SK-N-SH (cell line): ENCODE data around the gene GARNL3. TPM values are rescaled to one million over a fixed set of nuclear protein-coding genes. Genes with fewer than 3 reads are reported as not detected.

ENCODE experiments used
- CTCF ChIA-PET: fragments of 300-600, 350-600 bp; formaldehyde crosslinking; extraction: SDS; loops from one replicate; lab custom pipeline; 2021; lab: Yijun Ruan, JAX
- POLR2A ChIA-PET: fragments of 350-600 bp; sonication (Branson Sonifier 250); formaldehyde crosslinking; extraction: SDS; loops from one replicate; lab custom pipeline; 2020; ENCODE audit warnings: antibody characterized with exemption, inconsistent platforms; lab: Yijun Ruan, JAX
- DNase-seq: peaks from one replicate; pipeline ENCODE4 v3.0.0; 2012
- H2AFZ ChIP-seq: fragments of 200-600 bp; sonication (generic); 2 replicates; pipeline ENCODE4 v1.8.1; 2016; ENCODE audit warnings: antibody characterized with exemption, mild to moderate bottlenecking, low read depth
- H3F3A ChIP-seq: fragments of 200-600 bp; sonication (generic); replicated peaks from 2 replicates; pipeline ENCODE3; 2016; ENCODE audit warnings: antibody characterized with exemption, mild to moderate bottlenecking; ENCODE audit not compliant: insufficient read depth
- H3K27ac ChIP-seq, 2 experiments: fragments of 200-500 bp in 1 of 2; fragments of 200-600 bp in 1 of 2; sonication (Bioruptor generic) in 1 of 2; sonication (generic), shearing (Covaris generic) in 1 of 2; 2 replicates each; pipeline versions ENCODE4 v1.5.1 to v1.6.1; 2014 to 2016; ENCODE audit warnings: low read depth in 2 of 2, inconsistent platforms in 1 of 2, low read length in 1 of 2, mild to moderate bottlenecking in 1 of 2, mixed read lengths in 1 of 2
- H3K27me3 ChIP-seq: fragments of 200-600 bp; sonication (generic), shearing (Covaris generic); 2 replicates; pipeline ENCODE4 v1.6.1; 2016; ENCODE audit warnings: mixed run types; ENCODE audit not compliant: insufficient read depth
- H3K36me3 ChIP-seq, 2 experiments: fragments of 200-500 bp in 1 of 2; fragments of 200-600 bp in 1 of 2; sonication (Bioruptor generic) in 1 of 2; sonication (generic) in 1 of 2; replicated peaks in 1 of 2; 2 replicates each; pipeline versions ENCODE3 to v1.5.1; 2014 to 2016; ENCODE audit warnings: low read length in 1 of 2, mild to moderate bottlenecking in 1 of 2; ENCODE audit not compliant: insufficient read depth in 2 of 2, control insufficient read depth in 1 of 2
- H3K4me1 ChIP-seq, 2 experiments: fragments of 200-500 bp in 1 of 2; fragments of 200-600 bp in 1 of 2; sonication (Bioruptor generic) in 1 of 2; sonication (generic), shearing (Covaris generic) in 1 of 2; 2 replicates each; pipeline versions ENCODE4 v1.5.1 to v1.6.1; 2014 to 2016; ENCODE audit warnings: low read depth in 1 of 2, low read length in 1 of 2, mixed run types in 1 of 2; ENCODE audit not compliant: insufficient read depth in 2 of 2, control insufficient read depth in 1 of 2
- H3K4me2 ChIP-seq: fragments of 200-600 bp; sonication (generic), shearing (Covaris generic); 2 replicates; pipeline ENCODE4 v1.6.1; 2017; ENCODE audit warnings: mixed run types
- H3K4me3 ChIP-seq, 2 experiments: fragments of 200-500 bp in 1 of 2; fragments of 200-600 bp in 1 of 2; sonication (Bioruptor generic) in 1 of 2; sonication (generic), shearing (Covaris generic) in 1 of 2; 2 replicates each; pipeline versions ENCODE4 v1.5.1 to v1.8.1; 2014 to 2016; ENCODE audit warnings: low read depth in 2 of 2, inconsistent platforms in 1 of 2, low read length in 1 of 2, mild to moderate bottlenecking in 1 of 2, mixed read lengths in 1 of 2, moderate library complexity in 1 of 2
- H3K79me2 ChIP-seq: fragments of 200-600 bp; sonication (generic); 2 replicates; pipeline ENCODE4 v1.8.1; 2017; ENCODE audit warnings: mild to moderate bottlenecking; ENCODE audit not compliant: insufficient read depth
- H3K9ac ChIP-seq: fragments of 200-600 bp; sonication (generic); 2 replicates; pipeline ENCODE4 v1.6.1; 2017; ENCODE audit warnings: mixed run types
- H3K9me2 ChIP-seq: fragments of 200-600 bp; sonication (generic); 2 replicates; pipeline ENCODE4 v1.6.1; 2017; ENCODE audit warnings: mixed run types
- H3K9me3 ChIP-seq: fragments of 200-600 bp; sonication (generic); 2 replicates; pipeline ENCODE4 v1.6.1; 2017; ENCODE audit warnings: mixed run types, mild to moderate bottlenecking, moderate library complexity
- H4K20me1 ChIP-seq: fragments of 200-600 bp; sonication (generic); 2 replicates; pipeline ENCODE4 v1.6.1; 2017; ENCODE audit warnings: mild to moderate bottlenecking, mixed run types; ENCODE audit not compliant: insufficient read depth
- ELF1 ChIP-seq: IDR thresholded peaks from 2 replicates; pipeline ENCODE4 v1.4.0; 2012
- EZH2phosphoT487 ChIP-seq: fragments of 200-600 bp; sonication (generic); IDR thresholded peaks from 2 replicates; pipeline ENCODE4 v1.6.1; 2017; ENCODE audit warnings: low read depth, mixed run types, mild to moderate bottlenecking, antibody characterized with exemption, moderate library complexity, borderline replicate concordance
- GATA2 ChIP-seq: sonication (generic); formaldehyde crosslinking; IDR thresholded peaks from 2 replicates; pipeline ENCODE4 v1.5.0; 2020; ENCODE audit warnings: mild to moderate bottlenecking, missing genetic modification reagents
- MAX ChIP-seq: IDR thresholded peaks from 2 replicates; pipeline ENCODE4 v1.4.0; 2012; ENCODE audit warnings: low read depth
- MEF2A ChIP-seq: IDR thresholded peaks from 2 replicates; pipeline ENCODE4 v1.4.0; 2012; ENCODE audit warnings: low read depth, borderline replicate concordance
- MXI1 ChIP-seq: IDR thresholded peaks from 2 replicates; pipeline ENCODE4 v1.6.1; 2012; ENCODE audit warnings: mild to moderate bottlenecking, low read depth, low read length, improper control_type of control experiment
- PBX3 ChIP-seq: IDR thresholded peaks from 2 replicates; pipeline ENCODE4; 2012
- POLR2AphosphoS5 ChIP-seq: IDR thresholded peaks from 2 replicates; pipeline ENCODE4 v1.6.1; 2012; ENCODE audit warnings: low read depth, low read length
- RCOR1 ChIP-seq: fragments of 150-350 bp; IDR thresholded peaks from 2 replicates; pipeline ENCODE4 v1.6.1; 2017; ENCODE audit warnings: antibody characterized with exemption, low read length
- REST ChIP-seq: IDR thresholded peaks from 2 replicates; pipeline ENCODE4 v1.6.1; 2012; ENCODE audit warnings: mild to moderate bottlenecking, low read depth, low read length, moderate library complexity
- RFX5 ChIP-seq: IDR thresholded peaks from 2 replicates; pipeline ENCODE4 v1.6.1; 2012; ENCODE audit warnings: mild to moderate bottlenecking, improper control_type of control experiment, low read length
- RXRA ChIP-seq: IDR thresholded peaks from 2 replicates; pipeline ENCODE4 v1.4.0; 2012; ENCODE audit warnings: low read depth, mild to moderate bottlenecking, borderline replicate concordance
- SMC3 ChIP-seq: IDR thresholded peaks from 2 replicates; pipeline ENCODE4 v1.6.1; 2012; ENCODE audit warnings: low read depth, low read length, improper control_type of control experiment
- TAF1 ChIP-seq: IDR thresholded peaks from 2 replicates; pipeline ENCODE4 v1.6.1; 2012; ENCODE audit warnings: low read depth, mild to moderate bottlenecking, low read length, moderate library complexity, borderline replicate concordance
- TCF12 ChIP-seq: IDR thresholded peaks from 2 replicates; pipeline ENCODE4 v1.4.0; 2012
- TEAD4 ChIP-seq: IDR thresholded peaks from 2 replicates; pipeline ENCODE4 v1.4.0; 2012; ENCODE audit warnings: mild to moderate bottlenecking, borderline replicate concordance; ENCODE audit not compliant: insufficient read depth
- USF1 ChIP-seq: IDR thresholded peaks from 2 replicates; pipeline ENCODE4 v1.4.0; 2012; ENCODE audit warnings: low read depth, borderline replicate concordance
- USF2 ChIP-seq: fragments of 150-350 bp; IDR thresholded peaks from 2 replicates; pipeline ENCODE4 v1.6.1; 2017; ENCODE audit warnings: antibody characterized with exemption, low read length, low read depth, borderline replicate concordance
- WGBS: methylation state at CpG from one replicate; pipeline ENCODE4 v1.1.6; 2017; ENCODE audit warnings: low lambda C conversion rate; 5-methylcytosine and 5-hydroxymethylcytosine counted together
- polyA plus RNA-seq, 3 experiments: library from polyadenylated mRNA; depleted of rRNA; stranded (reverse); fragments of >200 nt; gene quantifications; 2 replicates each; pipeline ENCODE4 v1.2.3, GENCODE V29; 2012

GARNL3 gene
- polyA plus RNA-seq, 1 of the 3 experiments (the other 2 are of a cell fraction) = 9.1 TPM

GRCh38 chr9:127369428-127369827, 104.9 kb downstream of the GARNL3 start:
- Histone ChIP-seq H4K20me1 (no peaks in the 10 kb centered on the region), H3K4me1 (peaks cover 0 to 2% of the 10 kb centered on the region in 2 experiments; a peak in 1 of 4 replicates), H3K79me2 (no peaks in the 10 kb centered on the region), H3K36me3 (no peaks in the 10 kb centered on the region), H3K9me2 (no peaks in the 10 kb centered on the region), H3K27me3 (no peaks in the 10 kb centered on the region), H3K4me3 (no peak overlapping the region)
- ChIA-PET CTCF (interaction anchor here (1.3 to 1.8 kb wide), 3 partner anchors 21 to 429 kb away, joined by 3 to 5 read pairs (median 4); no protein-coding TSS in a partner anchor), POLR2A (interaction anchor here (1.4 kb wide), 1 partner anchor 9 kb away, joined by 3 read pairs; no protein-coding TSS in a partner anchor)
- no peak for DNase-seq
- TF ChIP-seq TCF12 = no peak
- no peak for TF ChIP-seq USF2
- TF ChIP-seq MEF2A = no peak
- no peak for TF ChIP-seq RCOR1
- no peak for TF ChIP-seq MXI1
- TF ChIP-seq USF1 = no peak
- no peak for TF ChIP-seq EZH2phosphoT487
- TF ChIP-seq REST = no peak
- TF ChIP-seq ELF1 = no peak
- TF ChIP-seq POLR2AphosphoS5 = no peak
- TF ChIP-seq TEAD4 = no peak
- TF ChIP-seq SMC3 = no peak
- no peak for TF ChIP-seq GATA2 (CRISPR knock-in tag)
- TF ChIP-seq RXRA = no peak
- no peak for TF ChIP-seq PBX3
- no peak for TF ChIP-seq RFX5
- no peak for TF ChIP-seq TAF1
- TF ChIP-seq MAX = no peak
- TF ChIP-seq, all 33 proteins: peak for 0
- no peaks in the 10 kb centered on the region for H3K9me3 ChIP-seq
- H3K9ac ChIP-seq = no peak overlapping the region
- H3K4me2 ChIP-seq = no peak overlapping the region
- no peak overlapping the region for H3K27ac ChIP-seq
- no peaks in the 10 kb centered on the region for H3F3A ChIP-seq
- 94% methylated on average over 8 of the region's 8 CpGs for WGBS
- no peak overlapping the region for H2AFZ ChIP-seq
